IPS DF 4.7 (cell line): ENCODE measurements around the gene PROX1.

ENCODE experiments used
- DNase-seq: peaks from one replicate; pipeline ENCODE4 v3.0.0-alpha.2; 2013; ENCODE audit warnings: low spot score; ENCODE audit errors: extremely low read depth

The PROX1 gene

DNA sequence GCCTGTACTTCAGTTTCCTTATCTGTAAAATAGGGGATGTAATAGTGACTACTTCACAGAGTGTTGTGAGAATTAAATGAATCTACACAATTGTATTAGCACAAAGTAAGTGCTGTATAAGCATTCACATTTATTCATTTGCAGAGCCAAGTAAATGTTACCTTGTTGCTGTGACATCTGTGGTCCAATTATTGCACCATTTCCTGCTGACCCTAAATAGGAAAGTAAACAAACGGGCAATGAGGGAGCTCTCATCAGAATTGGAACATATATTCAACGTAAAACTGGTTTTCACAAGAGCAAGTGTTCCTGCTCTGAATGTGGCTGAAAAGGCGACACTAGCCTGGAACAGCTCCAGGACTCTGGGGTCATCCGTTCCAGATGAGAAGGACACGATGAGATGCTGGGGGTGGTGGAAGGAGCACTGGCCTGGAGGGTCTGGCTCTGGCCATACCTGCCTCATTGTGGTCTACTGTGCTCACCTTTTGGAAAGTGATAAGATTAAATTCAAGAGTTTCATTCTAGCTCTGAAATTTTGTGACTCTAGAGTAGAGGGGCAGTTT lies 34.5 kb downstream of the PROX1 start:
- DNase-seq: no peak

DNA sequence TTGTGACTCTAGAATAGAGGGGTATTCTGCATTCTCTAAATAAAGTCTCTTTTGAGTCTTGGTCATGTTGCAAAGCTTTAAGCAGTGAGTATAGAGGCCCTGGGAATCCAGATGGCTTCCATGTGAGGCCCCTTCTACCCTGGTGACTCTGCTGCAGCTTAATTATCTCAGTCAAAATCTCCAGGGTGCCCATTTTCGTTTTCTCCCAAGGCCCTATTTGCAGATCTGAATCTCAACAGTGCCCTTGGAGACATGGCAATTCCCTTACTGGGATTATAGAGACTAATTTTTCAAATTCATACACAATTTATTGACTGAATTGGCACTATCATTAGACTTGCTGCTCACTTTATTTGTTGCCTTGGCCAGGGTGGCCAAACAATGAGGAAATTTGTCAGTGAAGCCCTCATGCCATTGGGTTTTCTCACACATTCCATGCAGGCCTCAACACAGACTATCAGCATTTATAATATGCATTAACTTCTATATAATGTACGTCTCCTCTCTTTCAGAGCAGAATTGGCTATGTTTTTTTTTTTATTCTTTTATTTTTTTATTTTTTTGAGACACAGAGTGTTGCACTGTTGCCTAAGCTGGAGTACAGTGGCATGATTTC lies 35.1 kb downstream of the PROX1 start:
- DNase-seq: no peak

DNA sequence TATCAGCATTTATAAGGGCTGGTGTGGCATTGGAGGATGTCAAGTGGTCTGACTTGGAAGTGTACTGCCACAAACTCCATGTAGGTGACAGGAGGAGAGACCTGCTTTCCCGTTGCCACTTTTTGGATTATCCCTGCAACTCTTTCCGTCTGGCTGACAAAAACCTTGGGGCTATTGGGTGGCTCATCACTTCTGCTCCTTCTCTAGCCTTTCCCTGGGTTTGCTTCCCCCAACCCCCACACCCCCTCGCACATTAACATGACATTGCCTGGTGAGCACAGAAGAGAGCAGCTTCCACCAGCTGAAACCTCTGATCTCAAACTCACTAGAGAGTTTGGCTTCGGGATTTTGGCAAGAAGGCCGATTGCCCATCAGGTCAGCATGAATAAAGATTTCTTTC lies 39.2 kb downstream of the PROX1 start:
- DNase-seq: no peak

DNA sequence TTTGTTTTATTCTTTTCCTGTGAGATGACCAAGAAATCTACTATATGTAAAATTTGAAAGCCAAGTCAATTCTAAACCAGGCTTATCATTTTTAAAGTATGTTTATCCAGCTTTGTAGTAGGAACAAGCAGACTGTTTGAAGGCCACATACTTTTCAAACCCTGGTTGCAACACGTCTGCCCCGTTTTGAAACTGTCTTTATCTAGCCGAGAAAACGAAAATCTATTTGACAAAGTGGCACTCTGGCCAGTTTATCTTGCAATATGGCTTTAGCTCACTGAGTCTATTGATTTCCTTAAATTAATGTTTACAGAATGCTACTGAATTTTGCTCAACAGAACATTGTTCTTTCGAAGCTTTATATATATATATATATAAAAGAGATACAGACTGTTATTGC lies 39.7 kb downstream of the PROX1 start:
- DNase-seq: no peak

DNA sequence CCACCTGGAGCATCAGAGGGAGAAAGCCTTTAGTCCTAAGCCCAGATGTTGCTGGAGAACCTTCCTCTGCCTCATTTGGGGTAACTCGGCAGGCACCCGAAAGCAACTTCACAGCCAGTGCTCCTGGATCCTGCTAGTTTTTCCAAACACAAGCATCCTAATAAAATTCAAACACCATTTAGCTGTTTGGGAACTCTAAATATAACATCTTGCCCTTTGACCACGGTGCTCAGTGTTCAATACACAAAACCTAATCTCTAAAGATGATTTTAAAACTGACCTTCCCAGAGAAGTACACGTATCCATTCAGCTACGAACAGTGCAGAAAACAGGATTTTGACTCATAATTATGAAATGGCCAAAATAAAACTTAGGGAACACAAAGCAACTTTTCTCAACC lies 40.3 kb downstream of the PROX1 start:
- DNase-seq: no peak

DNA sequence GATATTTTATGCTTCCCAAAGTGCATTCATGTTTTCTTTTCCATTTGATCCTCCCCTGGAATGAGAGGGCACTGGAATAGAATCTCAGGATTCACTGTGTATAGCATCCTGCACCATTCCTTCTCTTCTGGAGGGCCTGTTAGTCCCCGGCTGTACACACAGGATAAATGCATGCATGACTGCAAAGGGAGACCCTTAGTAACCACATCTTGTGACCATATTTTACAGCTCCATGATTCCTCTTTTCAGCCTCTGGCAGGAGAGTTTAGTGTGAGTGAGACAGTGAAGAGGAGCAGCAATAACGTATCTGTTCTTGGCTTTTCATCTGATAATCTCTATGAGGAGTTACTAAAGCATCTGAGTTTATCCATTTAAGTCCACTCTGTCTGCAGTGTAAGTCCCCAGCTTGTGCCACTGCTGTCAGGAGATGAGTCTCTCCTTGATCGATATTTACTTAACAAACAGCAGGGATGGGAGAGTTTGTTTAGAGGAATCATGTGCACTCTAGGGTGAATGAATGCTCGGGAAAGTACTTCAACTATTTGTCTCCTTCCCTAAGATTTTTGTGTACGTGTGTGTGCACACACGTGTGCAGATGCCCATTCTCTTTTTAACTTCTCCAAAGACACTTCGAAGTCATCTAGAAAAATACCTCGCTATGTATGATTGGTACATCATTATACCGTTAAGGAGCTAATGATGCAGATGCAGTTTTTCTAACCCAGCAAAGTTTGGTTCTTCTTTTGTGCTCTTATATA lies 41.1 kb downstream of the PROX1 start:
- no peak for DNase-seq

DNA sequence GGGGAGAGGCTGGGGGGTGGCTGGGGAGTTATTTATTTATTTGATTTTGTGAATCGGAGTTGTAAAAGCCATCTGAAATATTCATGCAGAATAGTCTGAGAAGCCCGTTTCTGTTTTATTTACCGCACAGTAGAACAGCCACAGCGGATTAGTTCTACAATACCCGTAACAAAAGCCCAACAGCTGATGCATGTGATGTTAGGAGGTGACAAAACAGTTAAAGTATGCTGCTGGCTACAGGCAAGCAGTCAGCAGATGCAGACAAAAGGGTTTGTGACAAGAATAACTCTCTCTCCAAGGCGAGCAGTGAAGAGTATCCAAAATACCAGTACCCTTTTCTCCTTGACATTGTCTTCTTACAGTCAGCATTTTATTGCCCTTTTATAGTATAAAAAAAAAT lies 42.0 kb downstream of the PROX1 start:
- no peak for DNase-seq

DNA sequence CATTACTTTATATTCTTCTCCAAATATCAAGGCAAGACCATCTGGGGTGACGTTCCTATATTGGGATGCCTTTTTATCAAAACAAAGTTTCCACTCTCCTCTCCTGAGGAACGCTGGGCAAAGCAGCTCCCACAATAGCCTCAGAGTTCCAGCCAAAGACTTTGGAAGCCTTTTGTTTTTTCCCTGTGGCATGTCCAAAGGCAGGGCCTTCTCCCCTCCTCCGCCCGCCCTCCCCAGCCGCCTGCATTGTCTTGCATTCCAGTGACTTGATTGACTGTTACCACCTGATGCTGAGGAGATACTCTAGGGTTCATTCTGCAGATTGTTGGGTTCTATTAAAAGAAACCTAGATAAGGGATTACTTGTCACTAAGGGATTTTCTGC lies 43.5 kb downstream of the PROX1 start:
- DNase-seq: no peak

DNA sequence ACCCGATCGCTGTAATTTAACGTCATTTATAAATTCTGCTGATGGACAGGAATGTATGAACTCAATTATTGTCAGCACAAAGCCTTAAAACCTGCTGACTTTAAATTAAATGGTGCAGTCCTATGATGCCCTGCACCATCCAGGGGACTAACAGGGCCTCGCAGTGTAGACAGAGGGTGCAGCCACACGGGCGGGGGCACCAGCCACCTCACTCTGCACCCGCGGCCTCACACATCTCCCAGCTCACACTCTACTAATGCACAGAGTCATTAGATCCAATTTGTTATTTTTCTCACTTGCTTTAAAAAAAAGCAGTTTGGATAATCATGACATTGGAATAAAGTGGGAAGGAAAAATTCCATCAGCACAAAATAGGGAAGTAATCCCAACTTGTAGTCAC lies 49.7 kb downstream of the PROX1 start:
- no peak for DNase-seq

DNA sequence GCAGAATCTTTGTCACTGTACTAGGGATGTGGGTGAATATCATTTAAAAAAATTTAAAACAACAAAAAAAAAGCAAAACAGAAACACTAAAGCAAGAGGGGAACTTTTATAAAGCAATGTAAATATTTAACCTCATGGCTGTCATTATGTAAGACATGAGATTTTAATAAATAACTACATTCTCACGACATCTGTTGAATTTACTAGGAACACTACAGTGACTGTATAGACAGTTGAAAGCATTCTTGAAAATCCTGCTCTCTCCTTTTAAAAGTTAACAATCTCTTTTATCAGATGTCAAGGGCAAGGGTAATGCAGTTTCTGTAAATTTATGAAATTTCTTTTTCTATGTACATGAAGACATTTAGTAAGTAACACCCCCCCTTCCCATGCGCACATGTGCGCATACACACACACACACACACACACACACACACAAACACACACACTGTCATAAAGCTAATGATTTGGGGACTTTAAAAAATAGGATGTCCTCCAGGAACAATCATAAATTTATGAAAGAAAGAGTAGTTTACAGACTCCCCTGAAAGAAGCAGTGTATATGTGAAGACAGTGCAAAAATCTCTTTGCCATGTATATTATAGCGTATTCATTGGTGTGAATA lies 51.7 kb downstream of the PROX1 start:
- DNase-seq: no peak

DNA sequence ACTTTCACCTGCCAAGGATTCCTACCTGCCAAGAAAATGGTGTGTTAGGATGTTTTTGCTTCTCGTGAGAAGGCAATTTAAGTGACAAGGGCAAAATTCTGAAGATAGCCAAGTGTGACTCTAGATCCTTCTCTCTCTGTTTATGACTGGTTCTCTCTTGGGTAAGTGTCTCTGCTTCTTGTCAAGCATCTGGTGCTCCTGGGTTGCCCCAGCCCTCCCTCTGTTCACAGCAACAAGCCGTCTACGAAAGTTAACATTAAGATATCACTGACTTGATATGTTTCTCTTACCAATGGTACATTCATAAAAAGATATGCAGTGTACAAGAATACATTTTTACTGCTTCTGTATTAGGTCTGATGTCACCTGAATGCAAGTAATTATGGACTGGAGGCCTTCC lies 55.4 kb downstream of the PROX1 start:
- no peak for DNase-seq

DNA sequence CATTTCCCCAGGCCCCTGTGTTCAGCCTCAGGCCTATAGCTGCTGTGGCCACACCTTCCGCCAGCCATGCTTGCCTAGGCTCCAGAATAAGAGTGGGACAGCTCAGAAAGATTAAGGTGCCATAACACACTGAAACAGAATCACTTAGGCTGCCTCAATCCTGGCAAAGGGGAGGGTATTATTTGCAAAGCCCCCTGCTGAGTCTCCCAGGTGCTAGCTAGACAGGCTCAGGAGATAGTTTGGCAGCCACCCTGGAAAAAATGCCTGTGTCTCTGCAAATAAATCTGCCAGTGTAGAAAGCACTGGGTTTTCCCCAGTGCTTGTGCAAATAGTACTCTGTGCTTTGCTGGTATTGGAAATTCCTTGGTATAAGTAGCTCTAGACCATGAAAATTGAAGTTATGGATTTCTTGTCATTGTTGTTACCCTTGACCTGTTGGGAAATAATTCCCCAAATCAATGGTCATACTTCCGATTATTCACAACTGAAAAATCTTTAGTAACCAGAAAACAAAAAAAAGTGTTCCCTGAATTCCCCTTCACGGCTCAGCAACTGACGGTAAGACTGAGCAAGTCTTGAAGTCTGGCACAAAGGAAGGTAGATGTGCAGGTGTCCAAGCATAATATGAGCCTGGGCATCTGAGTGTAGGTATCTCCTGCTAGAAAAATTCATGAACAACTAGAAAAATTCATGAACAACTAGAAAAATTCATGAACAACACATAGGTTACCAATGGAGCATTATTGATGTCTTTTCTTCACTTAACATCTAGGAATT lies 56.9 kb downstream of the PROX1 start:
- no peak for DNase-seq

DNA sequence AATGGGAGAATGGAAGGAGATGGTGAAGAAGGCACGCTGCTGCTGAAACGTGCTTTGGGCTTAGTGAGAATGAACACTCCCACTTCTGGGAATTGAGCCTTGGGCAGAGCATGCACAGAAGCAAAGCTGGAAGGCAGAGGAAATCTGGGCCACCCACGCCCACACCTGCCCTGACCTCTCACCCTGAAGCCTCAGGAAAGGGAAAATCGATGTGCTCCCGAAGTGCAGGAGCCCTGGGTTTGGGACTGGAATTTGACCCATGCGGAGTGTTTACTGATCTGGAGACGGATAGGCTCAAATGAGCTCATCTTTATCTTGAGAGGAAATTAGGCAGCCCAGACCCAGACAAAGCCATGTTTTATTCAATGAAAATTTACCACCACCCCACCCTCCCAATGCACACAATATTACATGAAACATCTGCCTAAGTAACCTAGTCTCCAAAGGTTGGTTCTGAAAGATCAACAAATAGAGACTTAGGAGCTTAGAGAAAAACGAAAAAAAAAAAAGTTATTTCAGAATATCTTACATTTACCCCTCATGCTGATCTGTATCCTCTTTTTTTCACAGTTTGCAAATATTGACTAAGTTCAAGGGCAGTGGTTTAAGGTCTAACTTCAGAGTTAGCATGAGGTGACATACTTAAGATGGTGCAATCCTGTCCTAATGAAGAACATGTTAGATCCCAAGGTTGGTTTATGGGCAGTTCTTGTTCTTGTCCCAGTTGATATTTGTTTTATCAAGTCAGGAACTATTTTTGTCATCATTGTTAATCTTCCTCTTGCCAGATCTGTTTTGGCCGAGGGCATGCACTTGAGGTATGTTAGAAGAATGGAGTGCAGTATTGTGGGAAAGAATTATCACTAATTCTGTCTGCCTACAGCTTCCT lies 63.0 kb downstream of the PROX1 start:
- DNase-seq: no peak

DNA sequence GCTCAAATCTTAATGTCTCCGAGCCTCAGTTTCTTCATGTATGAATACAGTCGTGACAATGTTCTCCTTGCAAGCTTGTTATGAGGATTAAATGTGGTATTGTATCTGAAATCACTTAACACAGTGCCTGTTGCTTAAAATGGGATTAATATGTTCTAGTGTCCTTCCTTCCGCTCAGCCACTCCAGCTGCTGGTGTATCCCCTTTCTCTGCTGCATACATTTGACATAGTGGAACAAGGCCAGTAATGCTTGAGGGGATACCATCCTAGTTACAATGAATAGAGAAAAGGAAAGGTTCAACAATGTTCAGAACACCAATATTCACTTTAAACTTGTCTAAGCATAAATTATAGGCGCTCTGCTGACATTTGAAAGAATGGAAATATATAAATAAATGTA lies 64.0 kb downstream of the PROX1 start:
- no peak for DNase-seq

DNA sequence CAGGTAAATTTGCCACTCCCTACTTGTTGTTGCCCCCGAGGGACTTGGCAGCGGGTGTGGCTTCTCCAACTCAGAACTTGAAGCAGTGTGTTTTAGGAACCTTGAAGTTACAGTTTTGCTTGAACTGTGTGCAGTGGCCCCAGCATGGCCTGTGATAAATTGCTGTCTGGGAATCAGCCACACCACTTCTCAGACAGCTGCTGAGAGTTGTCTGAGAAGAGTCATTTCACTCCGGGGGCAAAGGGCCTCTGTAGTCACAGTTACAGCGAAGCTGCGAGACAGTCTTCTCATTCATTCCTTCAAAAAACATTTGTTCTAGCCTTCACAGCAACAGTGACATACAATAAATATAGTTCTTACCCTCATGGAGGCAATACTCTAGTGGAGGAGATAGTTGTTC lies 70.3 kb downstream of the PROX1 start:
- no peak for DNase-seq

DNA sequence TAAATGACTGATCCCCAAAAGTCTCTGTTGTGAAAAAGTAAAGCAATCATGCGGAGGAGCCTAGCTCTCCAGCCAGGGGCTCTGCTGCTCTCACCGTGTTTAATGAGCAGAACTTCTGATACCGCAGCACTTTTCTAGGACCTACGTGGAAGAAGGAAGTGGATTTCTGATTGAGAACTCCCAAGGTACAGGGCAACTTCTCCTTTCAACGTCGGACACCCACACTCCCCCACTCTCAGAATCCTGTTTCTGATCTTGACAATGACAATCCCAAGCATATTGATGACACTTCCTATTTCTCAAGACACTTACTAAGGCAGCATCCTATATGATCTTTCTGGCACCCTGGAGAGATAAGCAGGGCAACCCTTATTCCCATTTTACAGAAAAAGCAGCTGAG lies 78.4 kb downstream of the PROX1 start:
- no peak for DNase-seq

DNA sequence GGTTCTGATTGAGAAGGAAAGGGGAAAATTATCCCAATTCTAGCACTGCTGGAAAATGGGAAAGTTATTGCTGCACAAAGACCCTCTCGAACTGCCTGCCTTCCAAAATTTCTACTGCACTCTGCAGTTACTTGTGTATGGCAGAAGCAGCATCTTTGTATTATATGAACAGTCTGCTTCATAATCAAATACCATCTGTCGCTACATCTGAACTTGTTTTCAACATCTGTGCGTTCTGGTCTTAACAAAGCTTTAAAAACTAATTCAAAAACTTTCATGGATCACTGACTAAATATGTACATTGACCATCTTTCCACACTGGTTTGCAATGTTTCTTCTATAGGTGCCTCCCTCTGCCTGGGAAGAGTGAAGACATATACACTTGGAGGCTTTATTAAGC lies 79.2 kb downstream of the PROX1 start:
- DNase-seq: no peak

DNA sequence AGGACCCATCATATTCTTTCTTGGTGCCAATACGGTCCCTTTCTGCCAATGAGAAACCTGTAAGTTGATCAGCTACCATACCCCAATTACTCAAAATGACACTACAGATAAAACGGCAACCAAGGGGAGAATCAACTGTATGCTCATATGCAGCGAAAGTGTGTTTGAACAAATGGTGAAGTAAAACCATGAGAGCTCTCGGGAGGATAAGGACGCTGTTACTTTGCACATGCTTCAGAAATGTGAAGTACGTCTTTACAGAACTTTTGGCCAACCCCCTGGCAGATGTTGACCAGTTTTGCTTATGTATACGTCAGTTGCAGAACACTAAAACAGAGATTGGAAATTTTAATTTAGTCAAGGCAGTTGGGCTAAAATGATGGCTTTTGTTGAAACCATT lies 79.6 kb downstream of the PROX1 start:
- no peak for DNase-seq

DNA sequence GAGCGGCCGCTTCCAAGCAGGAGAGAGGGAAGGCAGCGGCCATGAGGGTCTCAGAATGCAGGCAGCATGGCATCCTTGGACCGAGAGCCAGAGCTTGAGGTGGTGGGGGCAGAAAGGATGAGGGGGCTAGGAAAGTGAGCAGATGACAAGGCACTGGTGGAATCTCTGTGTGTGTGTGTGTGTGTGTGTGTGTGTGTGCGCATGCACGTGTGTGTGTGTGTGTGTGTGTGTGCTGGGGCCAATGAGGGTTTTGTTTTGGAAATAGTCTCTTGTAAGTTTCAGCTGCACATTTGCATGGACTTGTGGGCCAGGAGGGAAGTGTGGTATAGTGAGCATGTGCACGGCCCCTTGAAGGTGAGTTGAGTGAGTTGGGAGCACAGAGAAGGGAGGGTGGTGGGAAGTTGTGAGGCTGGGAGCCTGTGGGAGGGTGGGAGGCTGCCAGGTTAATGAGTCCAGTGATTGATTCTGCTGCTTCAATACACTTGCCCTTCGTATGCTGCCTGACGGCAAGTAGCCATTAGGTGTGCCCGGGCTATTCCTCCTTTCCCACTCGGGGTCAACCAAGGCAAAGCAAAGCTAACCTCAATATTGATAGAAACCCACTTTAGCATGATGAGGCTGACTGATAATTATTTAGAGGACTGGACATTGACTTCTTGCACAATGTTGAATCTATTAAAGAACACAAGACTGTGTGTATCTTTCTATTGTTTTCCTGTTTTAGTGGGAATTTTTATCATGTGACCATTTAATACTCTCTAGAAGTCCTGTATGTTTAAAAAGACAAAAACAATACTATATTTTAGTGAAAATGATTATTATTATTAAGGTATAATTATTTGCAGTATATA lies 80.3 kb downstream of the PROX1 start:
- no peak for DNase-seq

DNA sequence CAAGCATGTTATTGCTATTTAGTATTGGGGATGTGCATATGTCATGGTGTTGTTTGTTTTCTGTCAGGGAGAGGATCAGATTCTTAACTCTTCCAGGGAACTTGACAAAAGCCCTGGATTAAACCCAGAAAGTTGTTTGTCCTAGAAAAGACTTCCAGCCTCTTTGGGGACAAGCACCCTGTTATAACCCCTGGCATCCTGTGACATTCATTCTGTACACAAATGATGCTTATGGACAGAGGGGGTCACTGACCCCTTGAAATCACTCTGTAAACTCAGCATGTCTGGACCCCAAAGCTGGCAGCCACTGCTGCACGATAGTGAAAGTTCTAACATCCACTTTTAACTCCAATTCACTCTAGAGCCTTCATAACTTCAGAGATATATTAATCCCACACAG lies 81.2 kb downstream of the PROX1 start:
- DNase-seq: no peak
